Keratinocyte (primary cell): ENCODE results near the gene PKP2. TPM values are rescaled to one million over a fixed set of nuclear protein-coding genes. Genes with fewer than 3 reads are reported as not detected.

Experiments used
- DNase-seq: peaks from one replicate; pipeline ENCODE4 v3.0.0-alpha.2; 2011; ENCODE audit warnings: low read depth, missing footprints, low spot score
- FAIRE-seq: peaks from 2 replicates; lab custom pipeline; 2011; peaks lifted over from hg19 to GRCh38; lab: Jason Lieb, UNC
- H2AFZ ChIP-seq: 2 replicates; pipeline ENCODE4 v1.6.0; 2012; ENCODE audit warnings: low read length, control low read depth, inconsistent platforms; ENCODE audit not compliant: control insufficient read depth
- H3K27ac ChIP-seq: 2 replicates; pipeline ENCODE4 v1.5.1; 2011; ENCODE audit warnings: low read length; ENCODE audit not compliant: control insufficient read depth, insufficient read depth
- H3K27me3 ChIP-seq: 3 replicates; pipeline ENCODE4 v1.6.0; 2011; ENCODE audit warnings: low read length; ENCODE audit not compliant: control insufficient read depth, insufficient read depth; ENCODE audit errors: extremely low read depth
- H3K36me3 ChIP-seq, 2 experiments: 2 replicates in 1 of 2; 3 replicates in 1 of 2; pipeline ENCODE4 v1.5.1; 2011; ENCODE audit warnings: low read length in 2 of 2, mild to moderate bottlenecking in 1 of 2; ENCODE audit not compliant: control insufficient read depth in 2 of 2, insufficient read depth in 2 of 2; ENCODE audit errors: extremely low read depth in 1 of 2
- H3K4me1 ChIP-seq: 3 replicates; pipeline ENCODE4 v1.5.1; 2011; ENCODE audit warnings: low read length; ENCODE audit not compliant: control insufficient read depth, insufficient read depth; ENCODE audit errors: extremely low read depth
- H3K4me2 ChIP-seq: 3 replicates; pipeline ENCODE4 v1.6.0; 2011; ENCODE audit warnings: low read depth, low read length; ENCODE audit not compliant: control insufficient read depth, insufficient read depth; ENCODE audit errors: extremely low read depth
- H3K4me3 ChIP-seq, 3 experiments: fragments of 200-600 bp in 1 of 3; sonication (generic) in 1 of 3; 2 replicates in 2 of 3; 3 replicates in 1 of 3; pipeline ENCODE4 v1.5.1; 2011 to 2016; ENCODE audit warnings: low read length in 3 of 3, mild to moderate bottlenecking in 3 of 3, control low read depth in 2 of 3, inconsistent platforms in 1 of 3, low read depth in 1 of 3, mixed read lengths in 1 of 3, mixed run types in 1 of 3, moderate library complexity in 1 of 3; ENCODE audit not compliant: control insufficient read depth in 2 of 3, insufficient read depth in 2 of 3; ENCODE audit errors: extremely low read depth in 1 of 3
- H3K79me2 ChIP-seq: 2 replicates; pipeline ENCODE4 v1.6.0; 2012; ENCODE audit warnings: low read length; ENCODE audit not compliant: control insufficient read depth, insufficient read depth
- H3K9ac ChIP-seq: 3 replicates; pipeline ENCODE4 v1.6.0; 2011; ENCODE audit warnings: low read length; ENCODE audit not compliant: control insufficient read depth, insufficient read depth; ENCODE audit errors: extremely low read depth
- H3K9me1 ChIP-seq: 3 replicates; pipeline ENCODE4 v1.6.0; 2011; ENCODE audit warnings: low read length; ENCODE audit not compliant: control insufficient read depth, insufficient read depth; ENCODE audit errors: extremely low read depth
- H3K9me3 ChIP-seq: 2 replicates; pipeline ENCODE4 v1.5.1; 2012; ENCODE audit warnings: low read depth, low read length; ENCODE audit not compliant: control insufficient read depth
- H4K20me1 ChIP-seq: 3 replicates; pipeline ENCODE4 v1.6.0; 2011; ENCODE audit warnings: low read length; ENCODE audit not compliant: control insufficient read depth, insufficient read depth; ENCODE audit errors: extremely low read depth
- CTCF ChIP-seq, 3 experiments: IDR thresholded peaks in 1 of 3; conservative IDR thresholded peaks in 1 of 3; optimal IDR thresholded peaks in 1 of 3; 2 replicates in 2 of 3; 3 replicates in 1 of 3; pipeline versions ENCODE3 to v1.5.1; 2011; ENCODE audit warnings: low read length in 3 of 3, mild to moderate bottlenecking in 3 of 3, moderate library complexity in 2 of 3, control low read depth in 1 of 3, inconsistent platforms in 1 of 3; ENCODE audit not compliant: insufficient read depth in 2 of 3; ENCODE audit errors: extremely low read depth in 1 of 3
- EZH2 ChIP-seq: IDR thresholded peaks from one replicate; pipeline ENCODE4 v1.6.1; 2012; ENCODE audit warnings: inconsistent platforms, mild to moderate bottlenecking, low read length, moderate library complexity
- dilution Hi-C: fragments of 300-500 bp; cut with MboI; formaldehyde crosslinking; loops from one replicate; pipeline ENCODE4 v1.7.0; 2020; ENCODE audit warnings: low sequenced_read_pairs; ENCODE audit not compliant: extremely low pct_ligation_motif_present
- polyA plus RNA-seq, 5 experiments: library from polyadenylated mRNA; depleted of rRNA in 3 of 5; stranded (reverse) in 3 of 5; stranded (forward) in 1 of 5; unstranded in 1 of 5; fragments of >200 nt; gene quantifications; 1 replicate in 1 of 5; 2 replicates in 3 of 5; 3 replicates in 1 of 5; pipeline versions ENCODE4 v1.2.1 to v1.2.3, GENCODE V29; 2011 to 2012; ENCODE audit warnings: missing spikeins in 2 of 5, low read depth in 1 of 5, low replicate concordance in 1 of 5

The PKP2 gene
- polyA plus RNA-seq, 1 donor (not counting 4 experiments of a cell fraction or from before 2014, with no cell fraction given): 50.4 TPM

GRCh38 chr12:32761716-32762115 lies 134.9 kb downstream of the PKP2 start:
- Histone ChIP-seq H3K4me1 (peaks cover 2% of the 10 kb centered on the region), H3K27ac (no peak overlapping the region), H3K4me2 (no peak overlapping the region), H3K9me3 (no peaks in the 10 kb centered on the region), H3K27me3 (no peaks in the 10 kb centered on the region), H2AFZ (no peak overlapping the region), H3K9ac (no peak overlapping the region), H3K4me3 (no peak overlapping the region), H3K36me3 (no peaks in the 10 kb centered on the region), H3K79me2 (no peaks in the 10 kb centered on the region), H3K9me1 (no peaks in the 10 kb centered on the region), H4K20me1 (no peaks in the 10 kb centered on the region)
- FAIRE-seq (no peak), DNase-seq (no peak)
- dilution Hi-C loops: no loop called here
- no peak for TF ChIP-seq CTCF (optimal IDR thresholded peaks at IDR 0.05 in 1 of 3, IDR thresholded peaks at IDR 0.05 in 1 of 3, conservative IDR thresholded peaks at IDR 0.05 in 1 of 3; ENCODE audit: extremely low read depth in 1 of 3, insufficient read depth in 2 of 3, low read length in 3 of 3)
- TF ChIP-seq EZH2: no peak

DNA sequence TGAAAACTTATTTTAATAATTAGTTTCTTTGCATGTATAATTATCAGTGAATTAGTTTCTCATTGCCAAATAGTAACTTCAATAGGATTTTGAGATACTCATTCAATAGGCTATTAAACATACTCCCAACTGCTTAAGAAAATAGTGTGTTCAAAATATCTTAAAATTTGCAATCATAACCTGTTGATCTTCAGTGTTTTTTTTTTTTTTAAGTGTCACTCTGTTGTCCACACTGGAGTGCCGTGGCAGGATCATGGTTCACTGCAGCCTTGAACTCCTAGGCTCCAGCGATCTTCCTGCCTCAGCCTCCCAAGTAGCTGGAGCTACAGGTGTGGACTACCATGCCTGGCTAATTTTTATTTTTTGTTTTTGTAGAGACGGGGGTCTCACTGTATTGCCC lies 139.4 kb downstream of the PKP2 start:
- Histone ChIP-seq H3K4me3 (no peak overlapping the region), H3K9ac (no peak overlapping the region), H3K9me3 (no peaks in the 10 kb centered on the region), H3K27ac (no peak overlapping the region), H3K27me3 (no peaks in the 10 kb centered on the region), H4K20me1 (no peaks in the 10 kb centered on the region), H2AFZ (no peak overlapping the region), H3K9me1 (no peaks in the 10 kb centered on the region), H3K79me2 (peaks cover 23% of the 10 kb centered on the region), H3K36me3 (peaks cover 0 to 9% of the 10 kb centered on the region in 2 experiments), H3K4me2 (no peak overlapping the region), H3K4me1 (peaks cover 18% of the 10 kb centered on the region)
- TF ChIP-seq EZH2: no peak
- TF ChIP-seq CTCF (optimal IDR thresholded peaks at IDR 0.05 in 1 of 3, IDR thresholded peaks at IDR 0.05 in 1 of 3, conservative IDR thresholded peaks at IDR 0.05 in 1 of 3; ENCODE audit: extremely low read depth in 1 of 3, insufficient read depth in 2 of 3, low read length in 3 of 3): no peak
- no peak for FAIRE-seq
- no peak for DNase-seq
- dilution Hi-C loops: no loop called here
